HepG2 (cell line): Measurements from ENCODE around the gene SIK3. TPM values are rescaled to one million over a fixed set of nuclear protein-coding genes. Genes with fewer than 3 reads are reported as not detected.

Experiments used
- ATAC-seq: fragments of 200-7000 bp; cut with Tn5 transposase; 3 replicates; pipeline ENCODE4 v1.9.1; 2020; ENCODE audit warnings: mild to moderate bottlenecking, moderate library complexity
- BruUV-seq: library from RNA; stranded (reverse); fragments of 400-500 nt; replicated peaks from 2 replicates; lab custom pipeline; 2021; lab: Mats Ljungman, UMichigan
- CTCF ChIA-PET: fragments of 300-600 bp; formaldehyde crosslinking; extraction: SDS; loops from one replicate; lab custom pipeline; 2021; ENCODE audit warnings: low total read pairs, inconsistent platforms, low intra/inter-chr PET ratio; lab: Yijun Ruan, JAX
- POLR2A ChIA-PET: fragments of 350-600 bp; sonication (Branson Sonifier 250); formaldehyde crosslinking; loops from one replicate; lab custom pipeline; 2020; ENCODE audit warnings: antibody characterized with exemption, inconsistent platforms; lab: Yijun Ruan, JAX
- DNase-seq: peaks from one replicate; pipeline ENCODE4 v3.0.0-alpha.2; 2015; ENCODE audit warnings: low spot score
- FAIRE-seq: peaks from 3 replicates; lab custom pipeline; 2011; peaks lifted over from hg19 to GRCh38; lab: Jason Lieb, UNC
- H2AFZ ChIP-seq: one replicate; pipeline ENCODE4 v1.6.1; 2011; ENCODE audit warnings: low read length, inconsistent platforms
- H3K27ac ChIP-seq: fragments of 300-600 bp; 3 replicates; pipeline ENCODE4 v1.8.0; 2011; ENCODE audit warnings: mixed run types, mild to moderate bottlenecking, mixed read lengths, low read length, inconsistent platforms; ENCODE audit not compliant: insufficient read depth; ENCODE audit errors: extremely low read length
- H3K27me3 ChIP-seq, 2 experiments: fragments of 200-600 bp in 1 of 2; 2 replicates in 1 of 2; 3 replicates in 1 of 2; pipeline versions ENCODE4 v1.6.0 to v1.8.0; 2011; ENCODE audit warnings: low read length in 2 of 2, mild to moderate bottlenecking in 2 of 2, moderate library complexity in 2 of 2, inconsistent platforms in 1 of 2; ENCODE audit not compliant: insufficient read depth in 2 of 2, control insufficient read depth in 1 of 2
- H3K36me3 ChIP-seq, 2 experiments: fragments of 200-600 bp in 1 of 2; replicated peaks in 1 of 2; 2 replicates in 1 of 2; 3 replicates in 1 of 2; pipeline versions ENCODE4 v1.5.1 to v1.8.0; 2011; ENCODE audit warnings: low read length in 2 of 2, inconsistent platforms in 1 of 2; ENCODE audit not compliant: insufficient read depth in 2 of 2, control insufficient read depth in 1 of 2
- H3K4me1 ChIP-seq: 2 replicates; pipeline ENCODE4 v1.5.1; 2012; ENCODE audit warnings: low read length, inconsistent platforms; ENCODE audit not compliant: insufficient read depth
- H3K4me2 ChIP-seq: 2 replicates; pipeline ENCODE4 v1.6.0; 2011; ENCODE audit warnings: low read depth, low read length, inconsistent platforms
- H3K4me3 ChIP-seq, 3 experiments: fragments of 200-600 bp in 1 of 3; sonication (generic), shearing (Covaris generic) in 1 of 3; replicated peaks in 1 of 3; 2 replicates each; pipeline ENCODE4 v1.5.1; 2011 to 2016; ENCODE audit warnings: low read length in 3 of 3, inconsistent platforms in 2 of 3, low read depth in 2 of 3, mild to moderate bottlenecking in 2 of 3, control low read depth in 1 of 3, mixed read lengths in 1 of 3; ENCODE audit not compliant: insufficient read depth in 1 of 3
- H3K79me2 ChIP-seq: one replicate; pipeline ENCODE4 v1.6.1; 2011; ENCODE audit warnings: low read length, inconsistent platforms; ENCODE audit not compliant: insufficient read depth
- H3K9ac ChIP-seq: 2 replicates; pipeline ENCODE4 v1.6.0; 2011; ENCODE audit warnings: mild to moderate bottlenecking, low read depth, low read length, inconsistent platforms; ENCODE audit not compliant: insufficient read depth
- H3K9me3 ChIP-seq: 2 replicates; pipeline ENCODE4 v1.5.1; 2012; ENCODE audit warnings: mild to moderate bottlenecking, low read length
- H4K20me1 ChIP-seq: 2 replicates; pipeline ENCODE4 v1.6.0; 2011; ENCODE audit warnings: inconsistent platforms, mild to moderate bottlenecking, low read length, moderate library complexity; ENCODE audit not compliant: insufficient read depth
- ATF7 ChIP-seq, 2 experiments: fragments of 450-650 bp in 1 of 2; sonication (generic) in 1 of 2; formaldehyde crosslinking in 1 of 2; IDR thresholded peaks; 2 replicates each; pipeline versions ENCODE4 v1.4.0 to v1.6.1; 2016 to 2020; ENCODE audit warnings: antibody characterized with exemption in 1 of 2, mild to moderate bottlenecking in 1 of 2, missing genetic modification reagents in 1 of 2
- FOSL1 ChIP-seq: sonication (generic); formaldehyde crosslinking; IDR thresholded peaks from 2 replicates; pipeline ENCODE4 v1.9.0; 2021; ENCODE audit warnings: missing genetic modification reagents, borderline replicate concordance
- FOXA1 ChIP-seq, 2 experiments: fragments of 450-650 bp in 1 of 2; sonication (generic) in 1 of 2; formaldehyde crosslinking in 1 of 2; IDR thresholded peaks; 2 replicates each; pipeline versions ENCODE4 v1.4.0 to v1.6.1; 2016 to 2020; ENCODE audit warnings: missing genetic modification reagents in 1 of 2
- ISX ChIP-seq: sonication (generic); formaldehyde crosslinking; conservative IDR thresholded peaks from 2 replicates; pipeline ENCODE4 v1.5.0; 2020; ENCODE audit warnings: missing genetic modification reagents
- JUND ChIP-seq: sonication (generic); formaldehyde crosslinking; IDR thresholded peaks from 2 replicates; pipeline ENCODE4 v1.8.0; 2022; ENCODE audit warnings: mild to moderate bottlenecking, missing genetic modification reagents
- KLF6 ChIP-seq: IDR thresholded peaks from 2 replicates; pipeline ENCODE4 v1.8.0; 2016; ENCODE audit warnings: missing biosample characterization, missing genetic modification reagents
- ZNF333 ChIP-seq: sonication (generic); formaldehyde crosslinking; IDR thresholded peaks from 2 replicates; pipeline ENCODE4 v1.4.0; 2020; ENCODE audit warnings: mild to moderate bottlenecking, missing genetic modification reagents, borderline replicate concordance
- WGBS: methylation state at CpG from one replicate; pipeline ENCODE4 v1.1.6; 2017; ENCODE audit warnings: low lambda C conversion rate; 5-methylcytosine and 5-hydroxymethylcytosine counted together
- in situ Hi-C: cut with HindIII; loops from 2 replicates; pipeline ENCODE4 v1.10.0; 2017; ENCODE audit warnings: low pct_unique_long_range_greater_than_20kb; ENCODE audit not compliant: extremely low pct_ligation_motif_present
- intact Hi-C: fragments of 100-400 bp; cut with micrococcal nuclease; formaldehyde crosslinking; loops from one replicate; pipeline ENCODE4 v1.10.0; 2022; ENCODE audit not compliant: unreplicated experiment
- polyA plus RNA-seq, 8 experiments: library from polyadenylated mRNA; depleted of rRNA in 3 of 8; stranded (reverse) in 7 of 8; unstranded in 1 of 8; fragments of >200 nt; fragmentation: Illumina TruSeq in 4 of 8; extraction: Trizol in 4 of 8; gene quantifications; 2 replicates each; pipeline versions ENCODE4 v1.2.1 to v1.2.3, GENCODE V29; 2011 to 2016; ENCODE audit warnings: low read depth in 4 of 8, missing spikeins in 1 of 8, mixed read lengths in 1 of 8; ENCODE audit not compliant: insufficient read depth in 1 of 8
- total RNA-seq, 5 experiments: library from RNA; depleted of rRNA; stranded (reverse); fragments of >200 nt; fragmentation: Illumina TruSeq; extraction: Trizol; gene quantifications; 2 replicates each; pipeline ENCODE4 v1.2.3, GENCODE V29; 2016; ENCODE audit warnings: low read depth in 1 of 5
- TF ChIP-seq, protein P1 (sequence below): IDR thresholded peaks from 2 replicates; pipeline ENCODE4 v1.6.1; 2012; ENCODE audit warnings: low read depth, low read length, improper control_type of control experiment
- TF ChIP-seq, protein P2 (sequence below): sonication (generic); formaldehyde crosslinking; IDR thresholded peaks from 2 replicates; pipeline ENCODE4 v1.4.0; 2020; ENCODE audit warnings: missing genetic modification reagents, borderline replicate concordance

Gene SIK3
- total and polyA plus RNA-seq, 2 of the 13 experiments (the other 11 are each of a cell fraction or from before 2014, with no cell fraction given), result 5.7 to 9.8 TPM

DNA sequence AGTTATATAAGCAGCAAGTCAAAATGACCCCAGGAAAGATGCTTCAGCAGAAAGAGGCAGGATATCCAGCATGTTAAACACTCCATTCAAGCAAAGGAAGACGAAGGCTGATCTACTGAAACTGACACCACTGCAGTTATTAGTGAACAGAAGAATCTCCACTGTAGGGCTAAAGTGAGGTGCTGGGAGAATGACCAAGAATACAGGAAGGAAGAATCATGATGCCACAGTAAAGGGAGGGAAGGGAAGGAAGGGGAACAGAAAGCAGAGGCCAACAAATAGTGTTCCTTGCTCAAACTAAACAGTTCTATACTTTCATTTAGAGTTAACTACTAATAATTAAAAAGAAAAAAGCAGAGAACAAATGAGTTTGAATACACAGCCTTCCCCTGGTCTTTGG lies 92.5 kb downstream of the SIK3 start:
- H3K4me1 ChIP-seq, result peaks cover 4% of the 10 kb centered on the region; the same call in 1 of the 2 replicates
- H3K36me3 ChIP-seq, result no peaks in the 10 kb centered on the region; a peak in 1 of 5 replicates
- no peaks in the 10 kb centered on the region for H3K9me3 ChIP-seq
- ChIA-PET POLR2A (no interaction called here), CTCF (no interaction called here)
- peaks cover 12% of the 10 kb centered on the region for H3K79me2 ChIP-seq
- no peak overlapping the region for H3K4me2 ChIP-seq
- no peak for ATAC-seq
- intact Hi-C loops (no loop called here), in situ Hi-C loops (no loop called here)
- BruUV-seq, result no TSS peak
- no peak for FAIRE-seq
- WGBS, result 97% methylated on average over 1 of the region's 1 CpG
- no peaks in the 10 kb centered on the region for H4K20me1 ChIP-seq
- H3K27ac ChIP-seq, result no peak overlapping the region
- H2AFZ ChIP-seq, result no peak overlapping the region
- TF ChIP-seq FOXA1 (IDR thresholded peaks at IDR 0.05), result no peak
- no peak for TF ChIP-seq FOXA1 (CRISPR knock-in tag; IDR thresholded peaks at IDR 0.05)
- TF ChIP-seq ISX (CRISPR knock-in tag), result no peak
- TF ChIP-seq, protein P1, sequence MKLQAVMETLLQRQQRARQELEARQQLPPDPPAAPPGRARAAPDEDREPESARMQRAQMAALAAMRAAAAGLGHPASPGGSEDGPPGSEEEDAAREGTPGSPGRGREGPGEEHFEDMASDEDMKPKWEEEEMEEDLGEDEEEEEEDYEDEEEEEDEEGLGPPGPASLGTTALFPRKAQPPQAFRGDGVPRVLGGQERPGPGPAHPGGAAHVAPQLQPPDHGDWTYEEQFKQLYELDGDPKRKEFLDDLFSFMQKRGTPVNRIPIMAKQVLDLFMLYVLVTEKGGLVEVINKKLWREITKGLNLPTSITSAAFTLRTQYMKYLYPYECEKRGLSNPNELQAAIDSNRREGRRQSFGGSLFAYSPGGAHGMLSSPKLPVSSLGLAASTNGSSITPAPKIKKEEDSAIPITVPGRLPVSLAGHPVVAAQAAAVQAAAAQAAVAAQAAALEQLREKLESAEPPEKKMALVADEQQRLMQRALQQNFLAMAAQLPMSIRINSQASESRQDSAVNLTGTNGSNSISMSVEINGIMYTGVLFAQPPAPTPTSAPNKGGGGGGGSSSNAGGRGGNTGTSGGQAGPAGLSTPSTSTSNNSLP, result no peak
- TF ChIP-seq FOSL1 (CRISPR knock-in tag), result no peak
- no peaks in the 10 kb centered on the region for H3K27me3 ChIP-seq
- H3K4me3 ChIP-seq, result no peak overlapping the region
- DNase-seq, result no peak
- no peak overlapping the region for H3K9ac ChIP-seq

DNA sequence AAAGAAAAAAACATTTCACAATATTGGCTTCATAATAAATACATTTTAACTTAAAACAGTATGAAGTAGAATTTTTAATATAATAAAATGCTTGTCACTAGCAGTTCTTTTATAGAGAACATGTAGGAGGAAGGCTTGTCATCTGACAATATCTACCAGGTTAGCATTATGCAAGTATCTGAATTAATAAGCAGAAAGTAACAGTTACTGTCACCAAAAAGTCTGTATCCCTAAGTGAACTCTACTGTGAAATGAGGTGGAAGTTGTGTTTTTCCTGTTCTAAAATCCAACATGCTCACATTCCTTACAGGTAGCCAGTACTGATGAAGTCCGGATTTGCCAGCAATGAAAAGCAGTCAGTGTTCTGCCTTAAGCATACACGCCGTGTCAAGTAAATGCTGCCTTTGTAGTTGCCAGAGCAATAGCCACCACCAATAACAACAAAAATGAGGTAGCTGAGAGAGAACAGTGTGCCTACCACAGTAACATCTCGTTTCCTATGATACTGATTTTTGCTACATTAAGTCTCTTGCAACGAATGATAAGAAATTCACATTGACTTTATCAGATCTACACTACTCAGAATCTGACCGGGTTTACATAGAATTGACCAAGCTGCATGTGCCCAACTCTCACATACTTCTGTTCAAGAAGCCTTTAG lies 95.5 kb downstream of the SIK3 start:
- no peak for TF ChIP-seq JUND (CRISPR knock-in tag)
- TF ChIP-seq, protein P2, sequence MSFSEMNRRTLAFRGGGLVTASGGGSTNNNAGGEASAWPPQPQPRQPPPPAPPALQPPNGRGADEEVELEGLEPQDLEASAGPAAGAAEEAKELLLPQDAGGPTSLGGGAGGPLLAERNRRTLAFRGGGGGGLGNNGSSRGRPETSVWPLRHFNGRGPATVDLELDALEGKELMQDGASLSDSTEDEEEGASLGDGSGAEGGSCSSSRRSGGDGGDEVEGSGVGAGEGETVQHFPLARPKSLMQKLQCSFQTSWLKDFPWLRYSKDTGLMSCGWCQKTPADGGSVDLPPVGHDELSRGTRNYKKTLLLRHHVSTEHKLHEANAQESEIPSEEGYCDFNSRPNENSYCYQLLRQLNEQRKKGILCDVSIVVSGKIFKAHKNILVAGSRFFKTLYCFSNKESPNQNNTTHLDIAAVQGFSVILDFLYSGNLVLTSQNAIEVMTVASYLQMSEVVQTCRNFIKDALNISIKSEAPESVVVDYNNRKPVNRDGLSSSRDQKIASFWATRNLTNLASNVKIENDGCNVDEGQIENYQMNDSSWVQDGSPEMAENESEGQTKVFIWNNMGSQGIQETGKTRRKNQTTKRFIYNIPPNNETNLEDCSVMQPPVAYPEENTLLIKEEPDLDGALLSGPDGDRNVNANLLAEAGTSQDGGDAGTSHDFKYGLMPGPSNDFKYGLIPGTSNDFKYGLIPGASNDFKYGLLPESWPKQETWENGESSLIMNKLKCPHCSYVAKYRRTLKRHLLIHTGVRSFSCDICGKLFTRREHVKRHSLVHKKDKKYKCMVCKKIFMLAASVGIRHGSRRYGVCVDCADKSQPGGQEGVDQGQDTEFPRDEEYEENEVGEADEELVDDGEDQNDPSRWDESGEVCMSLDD (CRISPR knock-in tag), result no peak
- TF ChIP-seq KLF6 (CRISPR knock-in tag), result no peak
- no peak for TF ChIP-seq ZNF333 (CRISPR knock-in tag)
- TF ChIP-seq ATF7 (IDR thresholded peaks at IDR 0.05), result no peak
- no peak for TF ChIP-seq ATF7 (CRISPR knock-in tag; IDR thresholded peaks at IDR 0.05)
- no peaks in the 10 kb centered on the region for H3K27me3 ChIP-seq
- H3K4me1 ChIP-seq, result peaks cover 4% of the 10 kb centered on the region; the same call in 1 of the 2 replicates
- WGBS, result 88% methylated on average over 6 of the region's 6 CpGs
- ATAC-seq (no peak), DNase-seq (no peak), FAIRE-seq (no peak)
- H2AFZ ChIP-seq, result no peak overlapping the region
- H3K36me3 ChIP-seq, result no peaks in the 10 kb centered on the region; a peak in 1 of 5 replicates
- in situ Hi-C loops, result no loop called here
- no peak overlapping the region for H3K27ac ChIP-seq
- H3K9me3 ChIP-seq, result no peaks in the 10 kb centered on the region
- no TSS peak for BruUV-seq
- ChIA-PET CTCF (no interaction called here), POLR2A (no interaction called here)
- intact Hi-C loops, result no loop called here
- H3K4me3 ChIP-seq, result no peak overlapping the region
- peaks cover 16% of the 10 kb centered on the region for H3K79me2 ChIP-seq
- H3K4me2 ChIP-seq, result no peak overlapping the region
- H3K9ac ChIP-seq, result no peak overlapping the region
- H4K20me1 ChIP-seq, result no peaks in the 10 kb centered on the region
